GM12878 (cell line): ENCODE data around the gene COL6A1. TPM values are rescaled to one million over a fixed set of nuclear protein-coding genes. Genes with fewer than 3 reads are reported as not detected.

Experiments
- ATAC-seq: fragments of 200-7000 bp; cut with Tn5 transposase; 3 replicates; pipeline ENCODE4 v1.9.1; 2020; ENCODE audit warnings: mild to moderate bottlenecking, moderate library complexity
- BruUV-seq: library from RNA; stranded (reverse); fragments of 400-500 nt; replicated peaks from 2 replicates; lab custom pipeline; 2021; lab: Mats Ljungman, UMichigan
- CTCF ChIA-PET: fragments of 300-600 bp; sonication (Branson Sonifier 250); formaldehyde crosslinking; extraction: SDS; loops from one replicate; lab custom pipeline; 2021; ENCODE audit warnings: inconsistent platforms; lab: Yijun Ruan, JAX
- POLR2A ChIA-PET: fragments of 350-600 bp; formaldehyde crosslinking; extraction: SDS; loops from one replicate; lab custom pipeline; 2021; ENCODE audit warnings: inconsistent platforms; lab: Charles Lee
- RAD21 ChIA-PET: fragments of 300-600 bp; sonication (Branson Sonifier 250); formaldehyde crosslinking; loops from one replicate; lab custom pipeline; 2023; ENCODE audit warnings: antibody characterized with exemption; ENCODE audit not compliant: unreplicated experiment; lab: Charles Lee
- SMC1A ChIA-PET: fragments of 300-600 bp; sonication (Branson Sonifier 250); formaldehyde crosslinking; loops from one replicate; lab custom pipeline; 2023; ENCODE audit not compliant: unreplicated experiment, uncharacterized antibody; lab: Charles Lee
- DNase-seq: peaks from one replicate; pipeline ENCODE4 v3.0.0-alpha.2; 2011; ENCODE audit warnings: low read depth, low spot score
- FAIRE-seq: peaks from 3 replicates; lab custom pipeline; 2011; peaks lifted over from hg19 to GRCh38; lab: Jason Lieb, UNC
- H2AFZ ChIP-seq: 2 replicates; pipeline ENCODE4 v1.6.0; 2011; ENCODE audit warnings: low read depth, low read length, control low read depth; ENCODE audit not compliant: control insufficient read depth
- H3K27ac ChIP-seq: 2 replicates; pipeline ENCODE4 v1.5.1; 2011; ENCODE audit warnings: control low read depth; ENCODE audit not compliant: control insufficient read depth, insufficient read depth
- H3K27me3 ChIP-seq, 2 experiments: replicated peaks in 1 of 2; 2 replicates each; pipeline versions ENCODE4 v1.6.0 to v1.6.1; 2011; ENCODE audit warnings: low read length in 1 of 2; ENCODE audit not compliant: control insufficient read depth in 2 of 2, insufficient read depth in 2 of 2
- H3K36me3 ChIP-seq, 2 experiments: 2 replicates each; pipeline ENCODE4 v1.5.1; 2011; ENCODE audit warnings: low read length in 1 of 2; ENCODE audit not compliant: control insufficient read depth in 2 of 2, insufficient read depth in 2 of 2
- H3K4me1 ChIP-seq: 2 replicates; pipeline ENCODE4 v1.6.1; 2011; ENCODE audit warnings: mild to moderate bottlenecking, low read length, moderate library complexity, mixed read lengths; ENCODE audit not compliant: control insufficient read depth, insufficient read depth
- H3K4me2 ChIP-seq: 2 replicates; pipeline ENCODE4 v1.6.0; 2011; ENCODE audit warnings: control low read depth; ENCODE audit not compliant: control insufficient read depth, insufficient read depth
- H3K4me3 ChIP-seq: fragments of 200-600 bp; sonication (generic); 2 replicates; pipeline ENCODE4 v1.5.1; 2016
- H3K79me2 ChIP-seq: 2 replicates; pipeline ENCODE4 v1.6.0; 2011; ENCODE audit warnings: low read length; ENCODE audit not compliant: control insufficient read depth, insufficient read depth
- H3K9ac ChIP-seq: 2 replicates; pipeline ENCODE4 v1.8.0; 2011; ENCODE audit warnings: low read length, control low read depth, mixed read lengths; ENCODE audit not compliant: control insufficient read depth, insufficient read depth
- H3K9me3 ChIP-seq: replicated peaks from 3 replicates; pipeline ENCODE4 v1.5.1; 2011; ENCODE audit warnings: mild to moderate bottlenecking, low read length; ENCODE audit not compliant: control insufficient read depth, insufficient read depth
- H4K20me1 ChIP-seq: 2 replicates; pipeline ENCODE4 v1.6.0; 2011; ENCODE audit not compliant: control insufficient read depth, insufficient read depth
- ATF7 ChIP-seq: fragments of 450-650 bp; IDR thresholded peaks from 2 replicates; pipeline ENCODE4 v1.6.1; 2016; ENCODE audit warnings: low read depth, mild to moderate bottlenecking
- FOXK2 ChIP-seq: fragments of 450-650 bp; IDR thresholded peaks from 2 replicates; pipeline ENCODE4 v1.6.1; 2017; ENCODE audit warnings: mild to moderate bottlenecking, moderate library complexity
- MLLT1 ChIP-seq: fragments of 450-650 bp; IDR thresholded peaks from 2 replicates; pipeline ENCODE4 v1.6.1; 2016; ENCODE audit warnings: mild to moderate bottlenecking
- MTA3 ChIP-seq: IDR thresholded peaks from 2 replicates; pipeline ENCODE4 v1.6.1; 2012; ENCODE audit warnings: low read length, inconsistent platforms, borderline replicate concordance
- MYC ChIP-seq: IDR thresholded peaks from 2 replicates; pipeline ENCODE4 v1.6.1; 2011; ENCODE audit warnings: mild to moderate bottlenecking, low read length, moderate library complexity, inconsistent platforms; ENCODE audit not compliant: insufficient read depth, insufficient replicate concordance, insufficient read length, severe bottlenecking
- NR2C1 ChIP-seq: fragments of 450-650 bp; IDR thresholded peaks from 2 replicates; pipeline ENCODE4 v1.6.1; 2017; ENCODE audit warnings: antibody characterized with exemption, mild to moderate bottlenecking, moderate library complexity
- PML ChIP-seq: IDR thresholded peaks from 2 replicates; pipeline ENCODE4 v1.6.1; 2012; ENCODE audit warnings: low read length, inconsistent platforms
- POLR2A ChIP-seq: IDR thresholded peaks from 2 replicates; pipeline ENCODE4 v1.6.1; 2011; ENCODE audit warnings: low read depth, mild to moderate bottlenecking, low read length
- STAT1 ChIP-seq: fragments of 450-650 bp; conservative IDR thresholded peaks from 2 replicates; pipeline ENCODE4 v1.6.1; 2014; ENCODE audit warnings: antibody characterized with exemption, mild to moderate bottlenecking
- TCF3 ChIP-seq: IDR thresholded peaks from 2 replicates; pipeline ENCODE4 v1.6.1; 2012; ENCODE audit warnings: low read depth, mild to moderate bottlenecking, low read length, borderline replicate concordance; ENCODE audit not compliant: insufficient read depth
- WGBS: methylation state at CpG from one replicate; pipeline ENCODE4 v1.1.6; 2016; ENCODE audit warnings: low lambda C conversion rate; ENCODE audit not compliant: insufficient replicate concordance, insufficient coverage; ENCODE audit errors: missing lambda C conversion rate; 5-methylcytosine and 5-hydroxymethylcytosine counted together
- in situ Hi-C: fragments of 300-500 bp; cut with MboI; formaldehyde crosslinking; loops from 9 replicates; pipeline ENCODE4 v1.14.3; 2018; ENCODE audit warnings: mixed read lengths
- intact Hi-C: fragments of 100-400 bp; cut with micrococcal nuclease; formaldehyde crosslinking; loops from one replicate; pipeline ENCODE4 v1.14.2; 2022; ENCODE audit not compliant: unreplicated experiment
- polyA plus RNA-seq, 11 experiments: library from polyadenylated mRNA; depleted of rRNA in 4 of 11; unstranded in 6 of 11; stranded (reverse) in 5 of 11; fragments of >200 nt; fragmentation: Nextera tagmentation in 4 of 11; fragmentation: Illumina TruSeq in 1 of 11; extraction: Ambion mirVana in 4 of 11; extraction: Trizol in 1 of 11; gene quantifications; 1 replicate in 1 of 11; 2 replicates in 10 of 11; pipeline versions ENCODE4 v1.2.1 to v1.2.3, GENCODE V29; 2011 to 2016; ENCODE audit warnings: inconsistent platforms in 2 of 11, missing spikeins in 2 of 11, low read depth in 1 of 11
- total RNA-seq, 4 experiments: library from RNA; depleted of rRNA in 3 of 4; stranded (reverse); fragments of >200 nt in 3 of 4; fragmentation: Illumina TruSeq in 1 of 4; extraction: Trizol in 1 of 4; gene quantifications; 2 replicates each; pipeline versions ENCODE4 v1.2.1 to v1.2.3, GENCODE V29; 2013 to 2021
- TF ChIP-seq, protein P1 (sequence below): fragments of 450-650 bp; IDR thresholded peaks from 2 replicates; pipeline ENCODE4 v1.6.1; 2018; ENCODE audit warnings: borderline replicate concordance, mild to moderate bottlenecking; ENCODE audit not compliant: partially characterized antibody
- TF ChIP-seq, protein P2 (sequence below): IDR thresholded peaks from 2 replicates; pipeline ENCODE4 v1.6.1; 2012; ENCODE audit warnings: mild to moderate bottlenecking, low read depth, low read length

The COL6A1 gene
- total and polyA plus RNA-seq, 10 of the 15 experiments (the other 5 are each of a cell fraction or from before 2014, with no cell fraction given): 0.12 to 1.3 (median 0.20) TPM; not detected in 7

GRCh38 chr21:45959779-45960390 lies 21.7 kb upstream of the COL6A1 start:
- POLR2A ChIA-PET: no interaction called here
- Histone ChIP-seq H3K27ac (no peak overlapping the region), H3K36me3 (no peaks in the 10 kb centered on the region), H3K4me2 (no peak overlapping the region), H3K9me3 (peaks cover 2% of the 10 kb centered on the region; the same call in 1 of the 3 replicates), H3K27me3 (no peaks in the 10 kb centered on the region), H3K79me2 (no peaks in the 10 kb centered on the region), H3K4me1 (no peaks in the 10 kb centered on the region), H3K4me3 (no peak overlapping the region), H2AFZ (no peak overlapping the region), H4K20me1 (no peaks in the 10 kb centered on the region), H3K9ac (no peak overlapping the region)
- TF ChIP-seq ATF7 (no peak), PML (no peak), FOXK2 (no peak), MTA3 (no peak), MYC (no peak), MLLT1 (no peak), POLR2A (no peak), TCF3 (no peak), STAT1 (no peak), NR2C1 (no peak)
- TF ChIP-seq, protein P1, sequence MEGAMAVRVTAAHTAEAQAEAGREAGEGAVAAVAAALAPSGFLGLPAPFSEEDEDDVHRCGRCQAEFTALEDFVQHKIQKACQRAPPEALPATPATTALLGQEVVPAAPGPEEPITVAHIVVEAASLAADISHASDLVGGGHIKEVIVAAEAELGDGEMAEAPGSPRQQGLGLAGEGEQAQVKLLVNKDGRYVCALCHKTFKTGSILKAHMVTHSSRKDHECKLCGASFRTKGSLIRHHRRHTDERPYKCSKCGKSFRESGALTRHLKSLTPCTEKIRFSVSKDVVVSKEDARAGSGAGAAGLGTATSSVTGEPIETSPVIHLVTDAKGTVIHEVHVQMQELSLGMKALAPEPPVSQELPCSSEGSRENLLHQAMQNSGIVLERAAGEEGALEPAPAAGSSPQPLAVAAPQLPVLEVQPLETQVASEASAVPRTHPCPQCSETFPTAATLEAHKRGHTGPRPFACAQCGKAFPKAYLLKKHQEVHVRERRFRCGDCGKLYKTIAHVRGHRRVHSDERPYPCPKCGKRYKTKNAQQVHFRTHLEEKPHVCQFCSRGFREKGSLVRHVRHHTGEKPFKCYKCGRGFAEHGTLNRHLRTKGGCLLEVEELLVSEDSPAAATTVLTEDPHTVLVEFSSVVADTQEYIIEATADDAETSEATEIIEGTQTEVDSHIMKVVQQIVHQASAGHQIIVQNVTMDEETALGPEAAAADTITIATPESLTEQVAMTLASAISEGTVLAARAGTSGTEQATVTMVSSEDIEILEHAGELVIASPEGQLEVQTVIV: no peak
- TF ChIP-seq, protein P2, sequence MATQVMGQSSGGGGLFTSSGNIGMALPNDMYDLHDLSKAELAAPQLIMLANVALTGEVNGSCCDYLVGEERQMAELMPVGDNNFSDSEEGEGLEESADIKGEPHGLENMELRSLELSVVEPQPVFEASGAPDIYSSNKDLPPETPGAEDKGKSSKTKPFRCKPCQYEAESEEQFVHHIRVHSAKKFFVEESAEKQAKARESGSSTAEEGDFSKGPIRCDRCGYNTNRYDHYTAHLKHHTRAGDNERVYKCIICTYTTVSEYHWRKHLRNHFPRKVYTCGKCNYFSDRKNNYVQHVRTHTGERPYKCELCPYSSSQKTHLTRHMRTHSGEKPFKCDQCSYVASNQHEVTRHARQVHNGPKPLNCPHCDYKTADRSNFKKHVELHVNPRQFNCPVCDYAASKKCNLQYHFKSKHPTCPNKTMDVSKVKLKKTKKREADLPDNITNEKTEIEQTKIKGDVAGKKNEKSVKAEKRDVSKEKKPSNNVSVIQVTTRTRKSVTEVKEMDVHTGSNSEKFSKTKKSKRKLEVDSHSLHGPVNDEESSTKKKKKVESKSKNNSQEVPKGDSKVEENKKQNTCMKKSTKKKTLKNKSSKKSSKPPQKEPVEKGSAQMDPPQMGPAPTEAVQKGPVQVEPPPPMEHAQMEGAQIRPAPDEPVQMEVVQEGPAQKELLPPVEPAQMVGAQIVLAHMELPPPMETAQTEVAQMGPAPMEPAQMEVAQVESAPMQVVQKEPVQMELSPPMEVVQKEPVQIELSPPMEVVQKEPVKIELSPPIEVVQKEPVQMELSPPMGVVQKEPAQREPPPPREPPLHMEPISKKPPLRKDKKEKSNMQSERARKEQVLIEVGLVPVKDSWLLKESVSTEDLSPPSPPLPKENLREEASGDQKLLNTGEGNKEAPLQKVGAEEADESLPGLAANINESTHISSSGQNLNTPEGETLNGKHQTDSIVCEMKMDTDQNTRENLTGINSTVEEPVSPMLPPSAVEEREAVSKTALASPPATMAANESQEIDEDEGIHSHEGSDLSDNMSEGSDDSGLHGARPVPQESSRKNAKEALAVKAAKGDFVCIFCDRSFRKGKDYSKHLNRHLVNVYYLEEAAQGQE: no peak
- WGBS: 16% methylated on average over 11 of the region's 11 CpGs
- FAIRE-seq (no peak), DNase-seq (no peak), ATAC-seq (no peak)
- SMC1A ChIA-PET: no interaction called here
- RAD21 ChIA-PET: no interaction called here
- no TSS peak for BruUV-seq
- intact Hi-C loops (no loop called here), in situ Hi-C loops (no loop called here)
- CTCF ChIA-PET: no interaction called here
